ENCODE data around the gene IRF4. TPM values are rescaled to one million over a fixed set of nuclear protein-coding genes. Genes with fewer than 3 reads are reported as not detected.

The IRF4 gene
- total and polyA plus RNA-seq, 2 donors (not counting 1 experiment from before 2014, with no cell fraction given): 75.7 to 142 TPM

- Mint-ChIP-seq H3K27me3 (peaks cover 20% of the 10 kb centered on the region), H3K9me3 (ENCODE audit: insufficient read depth) (no peaks in the 10 kb centered on the region), H3K4me3 (no peak overlapping the region), H3K27ac (no peak overlapping the region), H3K4me1 (peaks cover 42% of the 10 kb centered on the region)
- POLR2A ChIA-PET: no interaction called here
- DNase-seq (no peak), ATAC-seq (ENCODE audit: low read depth) (no peak)
- Histone ChIP-seq H3K4me1 (ENCODE audit: control insufficient read depth in 2 of 2, insufficient read depth in 2 of 2, low read length in 2 of 2) (peaks cover 27 to 35% of the 10 kb centered on the region in 2 donors), H3K9ac (ENCODE audit: low read length) (no peak overlapping the region), H3K27ac (ENCODE audit: low read length in 2 of 2) (no peak overlapping the region), H2AFZ (ENCODE audit: insufficient read depth, low read depth, low read length, poor library complexity, severe bottlenecking) (no peak overlapping the region), H3K36me3 (replicated peaks in 1 of 2; ENCODE audit: control extremely low read depth in 1 of 2, control insufficient read depth in 1 of 2, extremely low read depth in 1 of 2, insufficient read depth in 2 of 2, low read length in 1 of 2) (no peaks in the 10 kb centered on the region), H3K79me2 (ENCODE audit: control insufficient read depth, insufficient read depth, low read length) (no peaks in the 10 kb centered on the region), H3K9me3 (ENCODE audit: control extremely low read depth in 1 of 3, control insufficient read depth in 2 of 3, insufficient read depth in 1 of 3, low read length in 2 of 3) (peaks cover 0 to 24% (median 0%) of the 10 kb centered on the region in 3 donors), H4K20me1 (ENCODE audit: control insufficient read depth, insufficient read depth, low read length, poor library complexity, severe bottlenecking) (no peaks in the 10 kb centered on the region), H3K4me2 (replicated peaks; ENCODE audit: low read depth, low read length, poor library complexity, severe bottlenecking) (no peak overlapping the region), H3K4me3 (ENCODE audit: control extremely low read depth in 1 of 5, extremely low read depth in 1 of 5, insufficient read depth in 1 of 5, low read depth in 2 of 5, low read length in 4 of 5) (no peak overlapping the region), H3K27me3 (replicated peaks in 1 of 4; ENCODE audit: control extremely low read depth in 1 of 4, control insufficient read depth in 3 of 4, insufficient read depth in 4 of 4, low read length in 3 of 4) (peaks cover 0 to 2% (median 0%) of the 10 kb centered on the region in 4 experiments)
- intact Hi-C loops (cut with micrococcal nuclease): no loop called here
- 83% methylated on average over 9 of the region's 17 CpGs for WGBS (ENCODE audit: insufficient coverage)
- TF ChIP-seq CTCF (IDR thresholded peaks at IDR 0.05): no peak
- no peak for TF ChIP-seq EZH2 (IDR thresholded peaks at IDR 0.05; ENCODE audit: borderline replicate concordance, insufficient read depth, low read depth, low read length, poor library complexity, severe bottlenecking)
- CTCF ChIA-PET: no interaction called here
Observed at GRCh38 chr6:367891-368630, 23.5 kb upstream of the IRF4 start.

Data from B cell (primary cell).